Thoracic aorta (tissue), 2 donors: ENCODE measurements around the gene HOXC6. TPM values are rescaled to one million over a fixed set of nuclear protein-coding genes. Genes with fewer than 3 reads are reported as not detected.
A peak's percentile ranks its signal among the peaks of the same experiment; 100 is the strongest.

Experiments
- ATAC-seq: fragments of 150-250 bp; one replicate; pipeline ENCODE4 v1.8.0; 2017; ENCODE audit warnings: low read depth; ENCODE audit not compliant: insufficient number of reproducible peaks, low FRiP score
- DNase-seq: peaks from one replicate; pipeline ENCODE4 v3.0.0-alpha.2; 2020; ENCODE audit warnings: low spot score
- H3K27ac ChIP-seq, 2 donors: fragments of 200-600 bp; sonication (generic); 1 replicate in 1 of 2; 2 replicates in 1 of 2; pipeline ENCODE4 v1.5.1; 2016; ENCODE audit warnings: mild to moderate bottlenecking in 2 of 2, moderate library complexity in 2 of 2
- H3K27me3 ChIP-seq: fragments of 200-600 bp; sonication (generic); replicated peaks from 2 replicates; pipeline ENCODE4 v1.6.0; 2016; ENCODE audit warnings: mild to moderate bottlenecking; ENCODE audit not compliant: insufficient read depth
- H3K36me3 ChIP-seq: fragments of 200-600 bp; sonication (generic); one replicate; pipeline ENCODE4 v1.5.1; 2016
- H3K4me1 ChIP-seq, 2 donors: fragments of 200-600 bp; sonication (generic); 1 replicate in 1 of 2; 2 replicates in 1 of 2; pipeline versions ENCODE4 v1.5.1 to v1.6.0; 2016; ENCODE audit warnings: low read depth in 2 of 2, mild to moderate bottlenecking in 1 of 2; ENCODE audit not compliant: control insufficient read depth in 1 of 2
- H3K4me3 ChIP-seq: fragments of 200-600 bp; sonication (generic); 2 replicates; pipeline ENCODE4 v1.5.1; 2016; ENCODE audit warnings: mild to moderate bottlenecking
- H3K9me3 ChIP-seq: fragments of 200-600 bp; sonication (generic); 2 replicates; pipeline ENCODE4 v1.5.1; 2016
- total RNA-seq, 2 donors: library from RNA; depleted of rRNA; stranded (reverse); fragments of >200 nt; gene quantifications; one replicate each; pipeline versions ENCODE4 v1.1.0 to v1.2.3, GENCODE V29; 2016
- TF ChIP-seq, protein P1 (sequence below): fragments of 200-600 bp; sonication (generic); IDR thresholded peaks from one replicate; pipeline ENCODE4 v1.5.1; 2019; ENCODE audit warnings: antibody characterized with exemption

HOXC6 gene
- total RNA-seq, 2 donors from 2014 or later: not detected

DNA sequence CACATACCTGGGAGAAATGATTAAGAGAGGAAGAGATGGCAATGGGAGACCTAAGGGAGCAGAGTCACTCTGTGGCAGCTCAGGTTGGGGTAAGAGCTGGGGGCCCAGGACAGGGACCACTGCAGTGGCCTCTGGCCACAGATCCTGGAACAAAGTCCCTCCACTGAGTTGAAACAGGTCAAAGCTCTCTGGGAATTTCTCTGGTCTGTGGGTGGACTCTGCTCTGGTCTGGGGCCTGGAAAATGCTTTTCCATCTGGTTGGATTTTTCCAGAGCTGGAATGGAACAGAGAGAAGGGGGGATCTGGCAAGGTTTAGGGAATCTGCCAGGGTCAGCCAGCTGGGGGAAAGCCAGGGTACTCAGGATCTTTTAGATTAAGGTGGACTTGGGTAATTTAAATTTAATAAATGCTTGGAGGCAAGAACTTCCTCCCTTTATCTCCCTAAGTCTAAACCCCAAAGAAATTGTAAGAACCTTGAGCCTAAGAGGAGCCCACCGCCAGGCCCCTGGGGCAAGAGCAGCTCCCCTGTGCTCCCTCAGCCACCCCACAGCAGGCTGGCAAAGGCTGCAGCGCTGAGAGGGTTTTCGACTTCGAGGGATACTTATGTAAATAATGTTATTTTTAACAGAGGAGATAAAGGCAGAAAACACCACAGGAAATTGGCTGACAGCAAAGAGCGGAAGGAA, 39.6 kb upstream of the HOXC6 start:
- H3K27ac ChIP-seq: peak overlapping the region in 1 of 2 donors; percentile 24
- H3K9me3 ChIP-seq: no peaks in the 10 kb centered on the region
- no peak overlapping the region for H3K4me3 ChIP-seq
- peaks cover 15 to 36% of the 10 kb centered on the region in 2 donors for H3K4me1 ChIP-seq
- no peaks in the 10 kb centered on the region for H3K36me3 ChIP-seq
- peaks cover 82% of the 10 kb centered on the region for H3K27me3 ChIP-seq
- ATAC-seq: no peak
- TF ChIP-seq, protein P1, sequence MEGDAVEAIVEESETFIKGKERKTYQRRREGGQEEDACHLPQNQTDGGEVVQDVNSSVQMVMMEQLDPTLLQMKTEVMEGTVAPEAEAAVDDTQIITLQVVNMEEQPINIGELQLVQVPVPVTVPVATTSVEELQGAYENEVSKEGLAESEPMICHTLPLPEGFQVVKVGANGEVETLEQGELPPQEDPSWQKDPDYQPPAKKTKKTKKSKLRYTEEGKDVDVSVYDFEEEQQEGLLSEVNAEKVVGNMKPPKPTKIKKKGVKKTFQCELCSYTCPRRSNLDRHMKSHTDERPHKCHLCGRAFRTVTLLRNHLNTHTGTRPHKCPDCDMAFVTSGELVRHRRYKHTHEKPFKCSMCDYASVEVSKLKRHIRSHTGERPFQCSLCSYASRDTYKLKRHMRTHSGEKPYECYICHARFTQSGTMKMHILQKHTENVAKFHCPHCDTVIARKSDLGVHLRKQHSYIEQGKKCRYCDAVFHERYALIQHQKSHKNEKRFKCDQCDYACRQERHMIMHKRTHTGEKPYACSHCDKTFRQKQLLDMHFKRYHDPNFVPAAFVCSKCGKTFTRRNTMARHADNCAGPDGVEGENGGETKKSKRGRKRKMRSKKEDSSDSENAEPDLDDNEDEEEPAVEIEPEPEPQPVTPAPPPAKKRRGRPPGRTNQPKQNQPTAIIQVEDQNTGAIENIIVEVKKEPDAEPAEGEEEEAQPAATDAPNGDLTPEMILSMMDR: no peak
- no peak for DNase-seq

DNA sequence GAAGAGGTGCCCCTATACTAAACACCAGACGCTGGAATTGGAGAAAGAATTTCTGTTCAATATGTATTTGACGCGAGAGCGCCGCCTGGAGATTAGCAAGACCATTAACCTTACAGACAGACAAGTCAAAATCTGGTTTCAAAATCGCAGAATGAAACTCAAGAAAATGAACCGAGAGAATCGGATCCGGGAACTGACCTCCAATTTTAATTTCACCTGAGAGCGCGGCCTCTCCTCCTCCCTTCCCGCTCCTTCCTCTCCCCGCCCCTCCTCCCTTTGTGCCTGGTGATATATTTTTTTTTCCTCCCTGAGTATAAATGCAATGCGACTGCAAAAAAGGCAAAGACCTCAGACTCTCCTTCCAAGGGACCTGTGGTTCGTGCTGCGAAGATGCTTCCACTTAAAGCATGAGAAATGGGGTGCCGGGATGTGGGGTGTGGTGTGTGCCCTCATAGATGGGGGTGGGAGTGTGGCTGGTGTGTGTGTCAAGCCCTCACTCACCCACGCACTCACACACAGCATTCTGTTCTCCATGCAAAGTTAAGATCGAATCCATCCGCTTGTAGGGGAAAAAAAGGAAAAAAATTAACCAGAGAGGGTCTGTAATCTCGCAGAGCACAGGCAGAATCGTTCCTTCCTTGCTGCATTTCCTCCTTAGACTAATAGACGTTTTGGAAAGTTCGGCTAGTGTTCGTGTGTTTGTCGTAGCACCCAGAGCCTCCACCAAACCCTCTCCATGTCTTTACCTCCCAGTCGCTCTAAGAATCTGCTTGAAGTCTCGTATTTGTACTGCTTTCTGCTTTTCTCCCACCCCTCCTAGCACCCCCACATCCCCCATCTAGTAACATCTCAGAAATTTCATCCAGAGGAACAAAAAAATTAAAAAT, 38.8 kb upstream of the HOXC6 start:
- TF ChIP-seq, protein P1: no peak
- H3K9me3 ChIP-seq: no peaks in the 10 kb centered on the region
- H3K4me3 ChIP-seq: no peak overlapping the region
- no peaks in the 10 kb centered on the region for H3K36me3 ChIP-seq
- H3K4me1 ChIP-seq: peaks cover 18 to 43% of the 10 kb centered on the region in 2 donors
- ATAC-seq: no peak
- peak overlapping the region in 1 of 2 donors; percentile 42 for H3K27ac ChIP-seq
- DNase-seq: no peak
- H3K27me3 ChIP-seq: peaks cover 90% of the 10 kb centered on the region

DNA sequence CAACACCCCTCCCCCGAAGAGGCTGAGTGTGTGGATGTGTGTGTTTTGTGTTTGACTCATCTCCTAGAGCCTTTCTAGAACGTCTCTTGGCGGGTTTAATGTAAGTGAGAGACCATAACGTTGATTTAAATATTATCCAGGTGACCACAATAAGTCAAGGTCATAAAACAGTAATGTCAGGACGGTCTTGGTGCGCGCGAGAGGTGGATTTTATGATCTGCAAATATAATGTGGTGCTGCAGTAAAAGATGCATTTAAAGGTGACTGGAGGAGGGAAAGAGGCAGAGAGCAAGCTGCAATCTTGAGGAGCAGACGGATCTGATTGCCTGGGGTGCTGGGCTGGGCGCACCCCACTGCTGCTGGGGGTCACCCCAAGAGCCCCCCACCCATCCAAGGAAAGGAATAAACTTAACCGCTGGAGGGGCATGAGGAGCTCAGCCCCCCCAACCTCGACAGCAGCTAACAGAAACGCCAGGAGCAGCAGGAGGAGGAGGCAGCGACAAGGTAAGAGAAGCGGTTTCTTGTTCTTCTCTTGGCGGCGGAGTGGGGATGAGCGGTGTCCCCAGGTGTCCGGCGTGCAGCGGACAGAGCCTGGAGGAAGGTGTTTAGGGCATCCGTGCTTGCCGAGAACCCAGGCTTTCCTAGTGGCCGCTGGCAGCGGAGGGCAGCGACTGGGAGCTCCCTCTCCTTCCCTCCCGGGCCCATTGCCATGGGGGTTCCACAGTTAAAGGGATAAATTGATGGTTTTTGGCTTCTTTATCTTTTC, 37.7 kb upstream of the HOXC6 start:
- Histone ChIP-seq H3K27ac (no peak overlapping the region), H3K4me3 (no peak overlapping the region), H3K4me1 (peaks cover 22 to 44% of the 10 kb centered on the region in 2 donors), H3K9me3 (no peaks in the 10 kb centered on the region), H3K27me3 (peaks cover 87% of the 10 kb centered on the region), H3K36me3 (no peaks in the 10 kb centered on the region)
- TF ChIP-seq, protein P1: no peak
- ATAC-seq (no peak), DNase-seq (no peak)

DNA sequence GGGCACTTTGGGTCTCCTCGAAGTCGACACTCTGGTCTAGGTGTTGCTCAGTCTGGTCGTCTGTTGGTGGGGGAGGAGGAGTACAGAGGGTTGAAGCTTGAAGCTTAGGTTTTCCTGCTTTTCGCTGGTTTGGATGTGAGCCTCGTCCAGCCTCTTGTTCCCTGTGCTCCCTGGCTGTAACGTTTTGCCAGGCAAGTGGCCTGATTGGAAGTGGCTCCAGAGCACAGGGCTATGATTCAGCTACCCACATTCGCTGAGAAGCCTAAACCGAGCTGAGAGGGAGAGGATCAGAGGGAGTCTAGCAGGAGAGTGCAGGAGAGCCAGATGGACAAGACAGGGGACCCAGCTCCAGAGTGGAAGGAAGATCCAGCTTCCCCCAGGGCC, 37.2 kb upstream of the HOXC6 start:
- ATAC-seq (no peak), DNase-seq (no peak)
- Histone ChIP-seq H3K4me1 (peaks cover 17 to 38% of the 10 kb centered on the region in 2 donors), H3K9me3 (no peaks in the 10 kb centered on the region), H3K27ac (no peak overlapping the region), H3K4me3 (no peak overlapping the region), H3K27me3 (peaks cover 82% of the 10 kb centered on the region), H3K36me3 (no peaks in the 10 kb centered on the region)
- TF ChIP-seq, protein P1: no peak
